Midbrain (tissue), 1 donor: ENCODE measurements around the gene LMO3.

Experiments
- DNase-seq: peaks from one replicate; lab custom pipeline; 2025; lab: John Stamatoyannopoulos, UW

Gene LMO3

DNA sequence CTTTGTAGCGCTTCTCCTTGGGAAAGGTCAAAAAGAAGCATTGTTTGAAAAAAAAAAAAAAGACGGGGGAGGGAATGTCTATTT is at the start of gene LMO3:
TSS of gene LMO3 (minus strand) at position 46 of the 84 bp plus-strand sequence. CDS start 5,302 bp downstream, outside the sequence.
- DNase-seq = no peak

DNA sequence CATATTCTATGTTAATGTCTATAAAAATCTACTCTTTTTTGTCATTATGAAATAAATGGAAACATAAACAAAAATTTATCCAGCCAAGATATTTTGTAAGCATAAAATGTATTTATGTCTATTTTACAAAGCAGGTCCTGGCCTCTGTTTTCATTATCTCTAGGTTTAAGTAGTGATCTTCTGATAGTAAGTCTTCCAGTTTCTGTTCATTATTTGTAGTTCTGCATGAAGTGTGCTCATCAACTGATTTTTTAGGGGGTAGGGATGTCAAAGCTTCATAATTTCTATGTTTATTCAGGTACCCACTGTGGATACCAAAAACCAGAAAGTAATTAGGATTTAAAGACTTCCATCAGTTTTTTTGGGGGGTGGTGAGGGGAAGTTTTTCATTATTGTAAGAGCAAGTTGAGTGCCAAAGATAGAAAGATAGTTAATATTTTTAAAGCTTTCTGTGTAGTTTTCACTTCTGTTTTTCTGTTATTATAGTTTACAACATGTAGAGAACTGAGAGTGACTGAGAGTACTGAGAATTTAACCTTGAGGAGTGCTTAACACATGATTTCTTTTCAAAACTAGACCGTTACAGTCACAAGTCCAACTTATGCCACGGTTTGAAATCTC is 30.6 kb upstream of the LMO3 start:
- DNase-seq = no peak

DNA sequence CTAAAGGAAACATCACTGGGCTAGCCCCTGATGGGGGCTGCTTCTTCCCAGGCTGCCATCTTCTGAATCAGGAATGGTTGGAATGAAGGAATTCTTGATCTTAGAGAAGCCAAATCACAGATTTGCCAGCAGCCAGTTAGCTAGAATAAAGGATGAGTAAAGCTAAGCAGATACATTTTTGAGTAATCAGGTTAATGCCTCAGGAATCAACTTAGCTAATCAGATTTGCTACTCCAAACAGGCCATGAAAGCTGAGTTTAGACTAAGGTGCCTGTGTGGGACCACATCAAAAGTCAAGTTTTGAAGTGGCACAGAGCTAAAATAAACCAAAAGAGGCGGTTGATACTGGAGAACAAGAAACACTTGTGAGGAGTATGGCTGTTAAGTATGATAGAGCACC is 28.8 kb upstream of the LMO3 start:
- DNase-seq = no peak

DNA sequence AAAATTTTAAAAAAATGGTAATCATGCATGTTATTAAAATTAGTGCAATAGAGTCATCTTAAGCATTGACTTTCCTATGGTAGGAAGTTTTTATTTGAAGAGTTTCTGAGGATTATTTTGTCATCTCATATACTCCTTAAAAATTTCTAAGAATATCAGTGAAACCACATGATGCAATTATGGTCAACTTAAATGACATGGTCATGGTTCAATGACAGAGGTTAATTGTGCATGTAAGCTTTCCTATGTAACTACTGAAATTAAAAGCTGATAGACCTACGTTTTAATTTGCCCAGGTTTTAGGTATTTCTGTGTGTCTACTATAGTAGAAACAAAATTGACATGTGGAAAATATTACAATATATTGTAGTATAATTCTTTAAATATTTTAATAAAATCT is 21.0 kb upstream of the LMO3 start:
- no peak for DNase-seq

DNA sequence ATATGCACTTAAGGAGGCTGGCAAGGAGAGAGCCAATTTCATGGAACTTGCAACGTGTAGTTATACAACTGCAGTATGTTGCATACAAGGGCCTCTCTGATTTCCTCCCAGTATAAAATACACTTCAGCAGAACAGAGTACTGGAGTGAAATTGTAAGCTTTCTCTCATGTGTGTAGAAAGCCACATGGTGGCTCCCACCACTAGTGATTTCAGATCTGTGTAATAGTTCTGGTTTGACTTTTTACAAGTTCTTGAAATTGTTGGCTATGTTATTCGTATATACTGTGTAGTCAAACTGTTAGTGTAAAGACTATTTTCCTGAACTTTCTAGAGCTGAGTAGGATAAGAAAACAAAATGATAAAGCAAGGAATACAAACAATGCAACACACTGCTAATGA is 16.4 kb upstream of the LMO3 start:
- DNase-seq = no peak

DNA sequence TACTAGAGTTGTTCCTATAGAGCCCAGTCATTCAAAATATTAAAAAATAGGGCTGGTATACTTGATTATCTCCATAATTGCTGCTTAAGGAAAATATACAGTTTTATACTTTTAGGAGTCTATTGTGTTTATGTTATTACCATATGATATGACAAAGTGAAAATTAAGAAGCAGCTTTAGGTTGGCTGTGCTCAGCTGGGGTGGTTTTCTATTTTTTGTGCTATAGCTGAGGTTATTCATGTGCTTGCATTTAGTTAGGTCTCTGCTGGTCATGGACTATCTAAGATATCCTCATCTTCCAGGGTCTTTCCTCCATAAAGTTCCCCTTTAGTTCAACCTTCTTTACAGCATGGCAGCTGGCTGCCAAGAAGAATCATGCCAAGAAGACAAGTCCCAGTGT is 13.6 kb upstream of the LMO3 start:
- DNase-seq = no peak

DNA sequence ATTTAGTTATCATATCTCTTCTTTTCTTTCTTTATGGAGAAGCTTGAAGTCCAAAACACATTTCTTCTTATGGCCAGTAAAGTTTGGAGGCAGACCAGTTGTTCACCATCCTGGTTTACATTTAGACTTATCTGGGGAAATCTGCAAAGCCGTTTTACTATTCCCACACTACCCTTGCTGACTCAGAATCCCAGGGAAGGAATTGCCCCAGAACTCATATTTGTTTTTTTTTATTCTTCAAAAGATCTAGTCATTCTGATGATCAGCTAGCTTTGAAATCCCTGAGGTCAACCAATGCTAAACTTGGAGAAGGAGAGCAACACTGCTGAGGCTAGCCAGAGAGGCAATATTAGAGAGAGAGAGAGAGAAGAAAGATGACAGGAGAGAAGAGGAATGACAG is 12.3 kb upstream of the LMO3 start:
- DNase-seq = no peak

DNA sequence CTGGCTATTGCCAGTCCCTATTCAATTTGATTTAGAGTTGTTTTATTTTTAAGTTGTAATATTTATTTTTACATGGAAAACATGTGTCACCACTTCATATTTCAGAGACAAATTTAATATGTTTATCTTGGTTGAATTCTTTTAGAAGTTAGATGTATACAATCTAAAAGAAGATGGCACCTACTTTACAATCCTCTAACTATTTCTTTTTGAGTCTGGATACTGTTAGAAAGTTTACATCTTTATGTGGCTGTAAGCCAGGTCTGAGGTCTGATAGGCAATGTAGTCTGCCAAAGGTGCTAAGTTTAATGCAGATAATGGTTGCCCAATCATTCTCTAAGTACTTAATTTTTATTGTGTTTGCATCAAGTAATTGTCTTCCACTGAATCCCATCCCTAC is 7.2 kb upstream of the LMO3 start:
- no peak for DNase-seq

DNA sequence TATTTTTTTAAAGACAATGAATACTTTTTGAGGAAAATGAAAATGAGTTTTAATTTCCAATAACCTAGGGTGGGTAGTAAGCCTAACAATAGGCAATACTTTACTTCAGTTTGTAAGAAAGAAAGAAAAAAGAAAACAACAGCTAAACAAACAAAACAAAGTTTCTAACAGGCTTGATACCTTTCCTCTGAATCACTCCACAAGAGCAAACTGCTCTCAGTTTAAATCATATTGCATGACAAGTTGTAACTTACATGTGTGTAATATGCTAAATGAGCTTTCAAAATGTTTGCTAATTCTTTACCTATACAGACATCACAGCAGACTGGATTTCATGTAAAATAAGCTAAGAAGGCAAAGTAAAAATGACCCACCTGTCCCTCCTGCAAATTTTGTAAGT is 6.7 kb upstream of the LMO3 start:
- no peak for DNase-seq

DNA sequence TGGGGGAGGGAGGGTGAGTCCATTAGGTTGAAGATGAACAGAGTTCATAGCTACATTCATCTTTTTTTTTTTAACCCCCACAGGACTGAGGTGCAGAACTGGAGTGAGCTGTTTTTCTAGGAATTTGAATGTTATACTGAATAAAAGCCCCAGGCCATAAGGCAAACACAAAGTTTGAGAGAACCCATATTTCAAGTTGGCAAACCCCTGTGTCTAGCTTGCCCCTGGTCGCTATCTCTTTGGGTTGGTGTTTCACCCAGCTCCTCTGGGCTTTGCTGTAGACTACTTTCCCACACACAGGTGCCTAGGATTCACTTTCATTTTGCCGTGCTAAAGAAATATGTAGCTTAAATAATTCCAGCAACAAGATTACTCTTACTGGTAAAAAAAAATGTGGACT is 5.2 kb upstream of the LMO3 start:
- no peak for DNase-seq

DNA sequence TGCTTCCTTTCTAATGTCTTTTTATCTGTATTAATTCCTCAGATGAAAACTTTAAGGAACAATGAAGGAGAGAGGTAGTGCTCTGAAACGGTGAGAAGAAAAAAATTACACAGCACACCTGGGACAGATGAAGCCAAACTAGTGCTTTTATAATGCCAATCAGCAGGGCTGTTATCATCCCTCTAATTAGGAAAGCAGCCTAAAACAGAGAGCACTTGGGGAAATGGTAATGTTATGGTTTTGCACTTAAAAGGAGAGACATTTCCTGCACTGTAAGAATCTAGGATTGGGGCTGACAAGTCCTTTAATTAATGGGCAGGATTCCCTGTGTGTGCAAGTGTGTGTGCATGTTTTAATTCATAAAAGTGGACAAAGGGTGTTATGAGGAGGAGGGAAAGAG is 4.8 kb upstream of the LMO3 start:
- no peak for DNase-seq

DNA sequence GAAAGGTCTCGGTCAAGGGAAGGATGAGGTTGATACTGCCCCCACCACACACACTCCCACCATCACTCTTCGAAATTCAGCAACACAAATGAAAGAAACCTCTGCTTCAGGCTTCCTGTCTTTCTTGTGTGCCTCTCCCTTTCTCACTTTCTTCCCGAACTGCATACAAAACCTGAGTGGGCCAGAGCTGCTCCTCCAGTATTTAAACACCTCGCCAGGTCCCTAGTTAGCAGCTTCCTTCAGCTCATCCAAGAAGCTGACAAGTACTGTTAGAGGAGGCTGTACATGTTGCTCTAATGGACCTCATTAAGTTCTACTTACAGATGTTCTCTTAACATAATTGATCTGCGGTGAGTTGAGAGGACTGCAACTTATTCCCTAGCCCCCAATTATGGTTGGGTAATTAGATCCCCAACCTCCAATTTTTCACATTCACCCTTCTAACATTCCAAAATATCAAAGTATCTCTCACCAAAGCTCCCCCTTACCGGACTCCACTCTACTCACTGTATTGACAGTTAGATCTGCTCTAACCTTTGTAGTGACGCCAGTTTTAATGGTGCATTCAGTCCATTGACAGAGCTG is 4.1 kb upstream of the LMO3 start:
- DNase-seq = no peak

DNA sequence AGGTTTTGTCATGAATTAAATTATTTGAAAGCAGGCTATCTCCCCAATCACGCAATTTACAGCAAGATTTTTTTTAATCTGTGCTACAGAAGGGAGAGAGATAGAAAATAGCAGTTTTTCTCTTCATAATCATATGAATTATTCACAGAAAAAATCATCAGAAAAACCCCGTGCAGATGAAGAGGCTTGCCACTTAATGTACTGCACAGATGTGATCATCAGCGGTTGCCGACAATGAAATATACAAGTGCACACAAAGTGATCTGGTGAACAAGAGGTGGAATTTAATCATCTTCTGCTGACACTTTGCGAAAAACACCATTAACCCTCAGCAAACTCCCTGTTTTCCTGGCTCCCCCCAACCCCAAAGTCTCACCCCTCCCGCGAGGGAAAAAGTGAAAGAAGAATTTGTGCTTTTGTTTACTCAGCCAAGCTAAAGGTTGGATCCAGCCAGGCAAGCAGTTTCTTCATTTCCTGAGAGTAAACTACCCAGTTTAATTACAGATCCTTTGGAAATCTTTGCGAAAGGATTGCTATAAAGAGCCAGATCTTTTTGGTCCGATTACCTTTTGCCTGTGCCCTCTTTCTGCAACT is 3.1 kb upstream of the LMO3 start:
- no peak for DNase-seq

DNA sequence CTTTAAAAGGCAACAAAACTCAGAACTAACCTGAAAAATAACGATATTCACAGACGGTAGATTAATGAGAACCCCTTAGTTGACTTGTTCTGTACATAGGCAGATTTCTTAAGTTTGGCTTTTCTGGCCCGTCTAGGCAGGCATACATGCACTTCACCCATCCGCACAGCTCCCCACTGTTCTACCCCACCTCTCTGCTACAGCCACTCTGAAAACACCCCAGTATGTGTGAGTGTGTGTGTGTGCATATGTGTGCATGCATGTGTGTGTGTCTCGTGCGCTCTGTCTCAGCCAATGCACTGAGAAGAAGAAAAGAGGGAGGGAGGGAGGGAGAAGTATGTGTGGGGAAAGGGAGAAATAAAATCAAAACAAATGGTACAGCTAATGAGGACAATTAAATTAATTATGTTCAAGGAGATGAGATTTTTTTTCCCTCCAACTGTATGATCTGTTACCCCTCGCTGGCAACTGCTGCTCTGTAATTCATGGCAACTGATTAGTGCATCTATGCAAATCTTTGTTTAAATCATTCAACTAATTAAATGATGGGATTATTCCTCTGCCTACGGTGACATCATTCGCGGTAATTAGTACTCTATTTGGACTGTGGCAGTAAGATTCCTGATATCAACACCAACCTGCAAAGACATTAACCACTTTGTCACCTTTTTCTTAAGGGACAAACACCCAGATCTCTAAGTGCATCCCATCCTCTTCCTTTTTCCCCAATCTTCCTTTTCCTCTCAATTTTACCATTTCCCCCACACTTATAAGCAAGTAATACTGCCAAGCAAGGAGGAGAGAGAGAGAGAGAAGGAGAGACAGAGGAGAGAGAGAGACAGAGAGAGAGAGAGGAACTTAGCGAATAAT is 2.2 kb upstream of the LMO3 start:
- no peak for DNase-seq

DNA sequence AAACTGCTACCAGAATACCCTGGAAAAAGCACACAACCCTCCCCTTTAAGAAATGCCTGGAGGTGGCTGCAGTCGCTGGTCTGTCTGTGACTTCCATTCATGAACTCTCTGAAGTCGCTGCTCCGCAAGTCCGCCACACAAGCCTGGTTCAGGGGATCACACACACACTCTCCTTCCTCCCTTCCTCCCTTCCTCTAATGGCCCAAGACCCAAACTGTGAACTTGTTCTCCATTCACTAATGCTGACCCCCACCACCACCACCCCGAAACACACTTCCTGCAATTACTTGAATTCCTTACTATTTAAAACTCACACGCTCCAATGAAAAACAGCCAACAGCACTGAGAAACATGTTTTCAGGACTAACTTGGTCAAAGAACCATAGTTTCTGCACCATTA is 1.0 kb upstream of the LMO3 start:
- peak; percentile 36 for DNase-seq

DNA sequence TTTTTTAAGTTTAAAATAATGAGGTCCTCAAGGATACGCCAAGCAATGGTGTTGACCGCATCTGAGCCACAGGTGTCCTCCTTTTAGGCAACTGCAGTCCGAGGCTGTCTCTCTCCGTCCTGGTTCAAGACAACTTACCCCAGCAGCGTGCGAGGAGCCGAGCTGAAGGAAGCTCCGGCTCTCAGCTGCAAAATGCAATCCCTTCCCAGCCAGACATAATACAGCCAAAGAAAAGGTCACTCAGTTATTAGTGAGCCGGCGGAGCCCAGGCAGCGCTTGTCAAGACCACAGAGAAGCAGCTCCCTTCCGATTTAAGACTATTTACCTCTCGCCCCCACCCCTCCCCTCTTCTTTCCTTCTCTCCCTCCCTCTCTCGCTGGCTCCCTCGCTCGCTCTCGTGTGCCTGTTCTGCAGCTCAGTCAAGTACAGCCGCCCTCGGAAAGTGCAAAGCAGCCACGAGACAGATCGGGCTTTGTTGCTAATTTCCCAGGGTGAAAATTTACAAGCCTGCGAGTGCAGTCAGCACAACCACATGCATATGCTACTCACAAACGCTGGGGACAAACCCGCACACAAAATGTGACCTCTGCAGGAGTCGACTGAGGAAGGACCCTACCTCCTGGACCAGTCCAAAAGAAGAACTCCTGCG is 363 bp upstream of the LMO3 start:
- DNase-seq = peak; percentile 41

DNA sequence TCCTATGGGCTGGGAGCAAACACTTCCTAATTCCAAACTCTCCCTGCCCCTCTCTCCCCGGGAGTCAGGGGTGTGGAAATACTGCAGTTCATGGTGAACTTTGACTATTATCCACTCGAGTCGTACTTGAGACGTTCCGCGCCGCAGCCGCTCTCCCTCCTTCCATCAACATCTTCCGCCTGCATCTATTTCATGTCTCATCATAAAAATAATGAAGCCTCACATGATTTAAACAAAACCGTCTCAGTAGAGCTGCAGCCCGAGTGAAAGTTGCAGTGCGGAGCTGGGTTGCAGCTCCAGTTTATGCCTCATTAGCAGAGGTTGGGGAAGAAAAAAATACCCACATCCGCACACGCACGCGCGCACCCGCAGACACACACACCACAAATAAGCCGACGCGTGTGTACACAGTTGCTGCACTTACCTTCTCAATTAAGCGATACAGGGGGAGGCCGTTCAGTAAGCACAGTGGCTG is 283 bp downstream of the LMO3 start:
- DNase-seq = no peak

DNA sequence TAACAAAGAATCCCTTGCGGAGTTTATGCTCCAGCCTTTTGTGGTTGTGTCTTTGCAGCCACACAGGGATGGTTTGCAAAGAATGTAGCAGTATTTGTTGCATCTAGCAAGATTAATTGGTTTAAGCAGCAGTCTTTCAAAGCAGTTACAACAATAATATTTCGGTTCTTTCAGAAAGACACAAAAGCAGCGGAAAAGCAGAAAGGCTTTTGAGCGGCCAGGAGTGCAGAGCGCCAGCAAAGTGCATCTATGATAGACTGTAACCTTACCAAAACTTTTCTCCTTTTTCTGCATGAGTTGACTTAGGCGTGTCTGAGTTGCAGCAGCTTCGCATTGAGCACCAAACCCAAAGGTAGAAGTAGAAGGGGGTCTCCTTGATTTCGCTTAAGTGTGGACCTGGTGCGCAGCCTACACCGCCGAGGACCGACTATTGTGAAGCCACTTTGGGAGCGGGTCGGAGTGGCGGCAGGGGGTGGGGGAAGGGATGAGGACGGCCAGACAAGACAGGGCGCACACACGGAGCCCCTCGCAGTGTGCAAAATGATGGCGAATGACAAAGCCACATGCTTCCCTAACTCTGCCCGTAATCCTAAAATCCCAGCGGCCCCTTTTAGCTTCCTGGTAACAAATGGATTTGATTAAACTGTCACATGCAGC is 1.2 kb downstream of the LMO3 start:
- DNase-seq = no peak

DNA sequence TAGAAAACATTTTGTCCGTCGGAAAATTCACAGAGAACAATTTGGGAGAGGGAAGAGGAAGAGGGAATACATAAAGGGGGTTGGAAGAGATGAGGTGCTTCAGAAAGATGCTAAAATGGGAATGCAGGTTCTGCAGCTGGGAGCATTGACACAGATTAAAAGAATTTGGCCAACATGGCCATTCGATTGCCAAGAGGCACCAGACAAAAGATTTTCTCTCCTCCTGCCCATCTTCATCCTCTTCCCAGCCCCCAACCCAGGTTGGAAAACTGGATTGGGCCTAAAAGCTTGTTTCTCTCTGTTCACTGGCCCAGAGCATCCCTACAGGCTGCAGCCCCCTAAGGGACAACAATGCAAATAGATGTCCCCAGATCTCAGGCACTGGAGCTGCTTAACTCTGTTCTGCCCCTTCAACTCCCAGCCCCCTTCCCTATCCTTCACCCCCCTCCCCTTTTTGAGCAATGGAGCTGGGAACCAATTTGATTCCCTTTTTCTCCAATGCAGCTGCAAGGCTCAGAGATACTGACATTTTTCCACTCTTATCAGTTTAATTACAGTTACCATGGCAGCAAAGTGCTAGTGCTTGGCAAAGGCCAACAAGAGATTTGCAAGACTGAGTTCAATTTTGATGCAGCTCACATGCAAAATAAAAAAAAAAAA is 1.9 kb downstream of the LMO3 start:
- DNase-seq = no peak

DNA sequence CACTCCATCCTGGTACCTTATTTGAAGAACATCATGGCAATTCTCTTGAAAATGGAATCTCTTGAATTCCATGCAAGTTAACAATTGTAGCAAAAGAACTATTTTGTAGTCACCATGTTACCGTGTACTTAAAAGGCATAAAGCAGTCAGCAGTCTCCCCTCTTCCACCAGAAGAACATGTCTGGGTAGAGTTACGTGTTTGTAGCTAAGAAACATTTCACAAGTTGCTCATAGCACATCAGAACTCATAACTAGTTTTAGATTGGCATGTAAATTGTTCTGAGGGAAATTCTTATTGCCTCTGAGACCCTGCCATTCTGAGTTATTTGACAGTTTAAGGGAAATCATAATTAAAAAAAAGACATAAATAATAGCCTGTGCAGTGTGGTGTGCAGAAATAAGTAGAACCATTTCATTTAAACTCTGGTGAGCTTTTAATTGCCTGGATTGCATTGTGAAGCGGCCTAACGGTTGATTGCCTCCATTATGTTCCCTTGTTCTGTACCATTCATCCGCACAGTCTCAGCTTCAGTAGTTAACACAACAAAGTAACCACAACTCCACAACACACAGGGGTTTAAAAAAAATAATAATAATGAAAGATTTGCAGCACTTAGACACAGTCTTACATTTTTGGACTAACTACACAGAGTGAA is 2.6 kb downstream of the LMO3 start:
- no peak for DNase-seq

DNA sequence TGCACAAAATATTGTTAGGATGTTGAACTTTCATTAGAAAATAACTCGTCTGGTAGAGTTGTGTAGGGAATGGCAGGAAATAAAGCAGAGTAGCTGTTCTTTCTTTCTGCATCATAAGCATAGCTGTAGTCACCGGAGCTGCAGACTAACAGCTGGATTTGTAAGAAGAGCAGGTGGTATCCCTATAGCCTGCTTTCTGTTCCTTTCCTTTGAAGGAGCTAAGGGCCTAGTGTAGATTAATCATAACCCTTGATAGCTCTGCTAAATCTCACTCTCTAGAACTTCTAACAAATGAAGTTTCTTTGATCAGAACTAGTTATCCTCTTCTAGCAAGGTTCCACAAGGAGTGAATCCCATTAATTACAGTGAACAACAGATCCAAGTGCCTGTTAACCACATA is 3.5 kb downstream of the LMO3 start:
- no peak for DNase-seq
